CD4-positive, alpha-beta T cell (primary cell): ENCODE results near the gene USF2. TPM values are rescaled to one million over a fixed set of nuclear protein-coding genes. Genes with fewer than 3 reads are reported as not detected.

Experiments
- ATAC-seq: fragments of 200-7000 bp; cut with Tn5 transposase; one replicate; pipeline ENCODE4 v1.10.0; 2022; ENCODE audit warnings: mild to moderate bottlenecking; ENCODE audit not compliant: poor library complexity
- CTCF ChIA-PET: fragments of 350-600 bp; sonication (Branson Sonifier 250); formaldehyde crosslinking; loops from one replicate; lab custom pipeline; 2021; ENCODE audit warnings: antibody characterized with exemption, inconsistent platforms; lab: Charles Lee
- POLR2A ChIA-PET: fragments of 350-600 bp; sonication (Branson Sonifier 250); formaldehyde crosslinking; loops from one replicate; lab custom pipeline; 2021; ENCODE audit warnings: antibody characterized with exemption, inconsistent platforms; lab: Charles Lee
- DNase-seq, 14 experiments: peaks; one replicate each; pipeline ENCODE4 v3.0.0-alpha.2; 2013 to 2020; ENCODE audit warnings: mixed read lengths in 2 of 14
- H3K27ac ChIP-seq, 2 donors: one replicate each; pipeline versions ENCODE4 v1.5.1 to v1.7.0; 2013; ENCODE audit warnings: low read length in 2 of 2, low read depth in 1 of 2, mild to moderate bottlenecking in 1 of 2
- H3K27me3 ChIP-seq, 2 experiments: 1 replicate in 1 of 2; 2 replicates in 1 of 2; pipeline versions ENCODE4 v1.6.1 to v1.7.0; 2013; ENCODE audit warnings: low read length in 2 of 2, control low read depth in 1 of 2, mild to moderate bottlenecking in 1 of 2, moderate library complexity in 1 of 2; ENCODE audit not compliant: insufficient read depth in 2 of 2, control insufficient read depth in 1 of 2
- H3K36me3 ChIP-seq: one replicate; pipeline ENCODE4 v1.6.1; 2013; ENCODE audit warnings: low read length, control low read depth; ENCODE audit not compliant: insufficient read depth
- H3K4me1 ChIP-seq: one replicate; pipeline ENCODE4 v1.6.1; 2013; ENCODE audit warnings: low read length, control low read depth; ENCODE audit not compliant: insufficient read depth
- H3K4me3 ChIP-seq: one replicate; pipeline ENCODE4 v1.5.1; 2013; ENCODE audit warnings: mild to moderate bottlenecking, low read length, moderate library complexity
- H3K9me3 ChIP-seq, 2 experiments: 1 replicate in 1 of 2; 2 replicates in 1 of 2; pipeline versions ENCODE4 v1.6.1 to v1.7.0; 2013; ENCODE audit warnings: low read length in 2 of 2, mild to moderate bottlenecking in 2 of 2, control low read depth in 1 of 2, moderate library complexity in 1 of 2; ENCODE audit not compliant: control insufficient read depth in 1 of 2, insufficient read depth in 1 of 2
- H3K27ac Mint-ChIP-seq: one replicate; pipeline ENCODE4 v1.8.0; 2020; ENCODE audit warnings: mixed read lengths
- H3K27me3 Mint-ChIP-seq: one replicate; pipeline ENCODE4 v1.8.0; 2021; ENCODE audit warnings: mixed read lengths
- H3K36me3 Mint-ChIP-seq: one replicate; pipeline ENCODE4 v1.8.0; 2021; ENCODE audit warnings: low read depth, mixed read lengths
- H3K4me1 Mint-ChIP-seq: one replicate; pipeline ENCODE4 v1.8.0; 2021; ENCODE audit warnings: low read depth, mixed read lengths
- H3K4me3 Mint-ChIP-seq: one replicate; pipeline ENCODE4 v1.8.0; 2020; ENCODE audit warnings: mild to moderate bottlenecking, mixed read lengths
- H3K9me3 Mint-ChIP-seq: one replicate; pipeline ENCODE4 v1.8.0; 2020; ENCODE audit warnings: mixed read lengths
- CTCF ChIP-seq: fragments of 200-600 bp; IDR thresholded peaks from one replicate; pipeline ENCODE4 v1.8.0; 2022; ENCODE audit warnings: antibody characterized with exemption, mild to moderate bottlenecking
- intact Hi-C, 2 experiments: fragments of 100-400 bp; cut with DNase I in 1 of 2; cut with micrococcal nuclease in 1 of 2; formaldehyde crosslinking; loops; one replicate each; pipeline versions ENCODE4 v1.15.1 to v1.9.0; 2023 to 2025; cut with DNase I, micrococcal nuclease
- total RNA-seq, 174 experiments: library from RNA in 2 of 174; stranded (reverse) in 2 of 174; gene quantifications; one replicate each; pipeline ENCODE4 v1.2.3 and lab custom pipeline; 2021 to 2026

The USF2 gene
- total RNA-seq, 2 experiments from 2014 or later = 335 to 344 TPM

- POLR2A ChIA-PET = interaction anchor here (0.6 kb wide), 1 partner anchor 27 kb away, joined by 3 read pairs; no protein-coding TSS in a partner anchor
- Mint-ChIP-seq H3K36me3 (peaks cover 66% of the 10 kb centered on the region), H3K4me1 (peaks cover 14% of the 10 kb centered on the region), H3K27ac (peak overlapping the region; percentile 20), H3K4me3 (peak overlapping the region; percentile 7), H3K27me3 (peaks cover 5% of the 10 kb centered on the region), H3K9me3 (no peaks in the 10 kb centered on the region)
- intact Hi-C loops = no loop called here
- no peak for ATAC-seq
- TF ChIP-seq CTCF = no peak
- H3K4me1 ChIP-seq = peaks cover 8% of the 10 kb centered on the region
- H3K27me3 ChIP-seq = no peaks in the 10 kb centered on the region
- CTCF ChIA-PET = no interaction called here
- no peak overlapping the region for H3K27ac ChIP-seq
- no peaks in the 10 kb centered on the region for H3K9me3 ChIP-seq
- H3K36me3 ChIP-seq = peaks cover 68% of the 10 kb centered on the region
- no peak overlapping the region for H3K4me3 ChIP-seq
- DNase-seq = peak in 1 of 14 experiments; percentile 16
These were observed 8.0 kb downstream of the USF2 start for GRCh38 chr19:35276706-35277281.

- H3K36me3 ChIP-seq = peaks cover 53% of the 10 kb centered on the region
These were observed 10.0 kb downstream of the USF2 start for GRCh38 chr19:35278578-35279284.

GRCh38 chr19:35279374-35279773 is 10.6 kb downstream of the USF2 start:
- CTCF ChIA-PET = no interaction called here
- intact Hi-C loops = no loop called here
- POLR2A ChIA-PET = interaction anchor here (1.2 to 1.3 kb wide), 2 partner anchors 12 to 16 kb away, joined by 3 read pairs; no protein-coding TSS in a partner anchor
- H3K27ac ChIP-seq = no peak overlapping the region
- peaks cover 47% of the 10 kb centered on the region for H3K36me3 ChIP-seq
- H3K9me3 ChIP-seq = no peaks in the 10 kb centered on the region
- H3K27me3 ChIP-seq = peaks cover 3 to 6% of the 10 kb centered on the region in 2 experiments
- Mint-ChIP-seq H3K4me3 (no peak overlapping the region), H3K27ac (no peak overlapping the region), H3K9me3 (no peaks in the 10 kb centered on the region), H3K4me1 (no peaks in the 10 kb centered on the region), H3K27me3 (peaks cover 24% of the 10 kb centered on the region), H3K36me3 (peaks cover 41% of the 10 kb centered on the region)
- no peak overlapping the region for H3K4me3 ChIP-seq
- DNase-seq (peak in 1 of 14 experiments; percentile 19), ATAC-seq (no peak)
- TF ChIP-seq CTCF = no peak
- H3K4me1 ChIP-seq = peaks cover 9% of the 10 kb centered on the region

More at GRCh38 chr19:35278578-35279284, 10.0 kb downstream of the USF2 start:
- peaks cover 47% of the 10 kb centered on the region for H3K36me3 Mint-ChIP-seq
- intact Hi-C loops = no loop called here
- peaks cover 3 to 6% of the 10 kb centered on the region in 2 experiments for H3K27me3 ChIP-seq
- no peak overlapping the region for H3K27ac ChIP-seq
- no peaks in the 10 kb centered on the region for H3K9me3 Mint-ChIP-seq
- DNase-seq (peak in 1 of 14 experiments; percentile 22), ATAC-seq (no peak)
- ChIA-PET CTCF (no interaction called here), POLR2A (interaction anchor here (1.2 to 1.3 kb wide), 2 partner anchors 11 to 17 kb away, joined by 3 read pairs; no protein-coding TSS in a partner anchor)
- H3K9me3 ChIP-seq = no peaks in the 10 kb centered on the region
- no peak for TF ChIP-seq CTCF
- H3K4me3 ChIP-seq = no peak overlapping the region
- H3K4me1 Mint-ChIP-seq = peaks cover 4% of the 10 kb centered on the region
- peaks cover 20% of the 10 kb centered on the region for H3K27me3 Mint-ChIP-seq
- H3K4me3 Mint-ChIP-seq = no peak overlapping the region
- peaks cover 9% of the 10 kb centered on the region for H3K4me1 ChIP-seq
- H3K27ac Mint-ChIP-seq = no peak overlapping the region
